RWPE2 (cell line): Measurements from ENCODE around the gene LRP1B.
"Not testable (repeated sequence)": the region's sequence is repeated elsewhere in the genome, so short reads cannot be mapped to it uniquely, and the experiment has no call there.

Source experiments
- ATAC-seq: fragments of 200-7000 bp; cut with Tn5 transposase; 3 replicates; pipeline ENCODE4 v1.9.1; 2021; ENCODE audit warnings: low read depth
- DNase-seq: peaks from one replicate; pipeline ENCODE4 v3.0.0-alpha.2; 2020; ENCODE audit warnings: low spot score
- H3K27ac ChIP-seq: fragments of 450-650 bp; 2 replicates; pipeline ENCODE4 v1.5.1; 2017; ENCODE audit warnings: mild to moderate bottlenecking; ENCODE audit not compliant: poor library complexity, severe bottlenecking
- H3K27me3 ChIP-seq: fragments of 250-450 bp; sonication (Bioruptor Pico); 2 replicates; pipeline ENCODE4 v1.5.1; 2021; ENCODE audit warnings: mild to moderate bottlenecking, moderate library complexity; ENCODE audit not compliant: insufficient read depth, poor library complexity, severe bottlenecking
- H3K36me3 ChIP-seq: fragments of 250-450 bp; sonication (Bioruptor Pico); 2 replicates; pipeline ENCODE4 v1.5.1; 2020; ENCODE audit warnings: low read depth, mild to moderate bottlenecking, moderate library complexity
- H3K4me1 ChIP-seq: fragments of 250-450 bp; sonication (Bioruptor Pico); 2 replicates; pipeline ENCODE4 v1.5.1; 2021; ENCODE audit warnings: mild to moderate bottlenecking, moderate library complexity; ENCODE audit not compliant: insufficient read depth, poor library complexity, severe bottlenecking
- H3K4me3 ChIP-seq: fragments of 250-450 bp; sonication (Bioruptor Pico); 2 replicates; pipeline ENCODE4 v1.5.1; 2021; ENCODE audit warnings: mild to moderate bottlenecking, moderate library complexity; ENCODE audit not compliant: severe bottlenecking
- H3K9me3 ChIP-seq: fragments of 250-450 bp; sonication (Bioruptor Pico); 2 replicates; pipeline ENCODE4 v1.5.1; 2021; ENCODE audit warnings: mild to moderate bottlenecking, moderate library complexity; ENCODE audit not compliant: severe bottlenecking
- CTCF ChIP-seq: fragments of 450-650 bp; IDR thresholded peaks from one replicate; pipeline ENCODE4 v1.5.1; 2017; ENCODE audit warnings: mild to moderate bottlenecking, moderate library complexity; ENCODE audit not compliant: poor library complexity, severe bottlenecking

Gene LRP1B

GRCh38 chr2:140351692-140352091 lies 1779.1 kb downstream of the LRP1B start:
- no peak overlapping the region for H3K27ac ChIP-seq
- ATAC-seq (no peak), DNase-seq (no peak)
- H3K9me3 ChIP-seq: no peaks in the 10 kb centered on the region
- H3K36me3 ChIP-seq: no peaks in the 10 kb centered on the region
- no peak overlapping the region for H3K4me3 ChIP-seq
- peaks cover 11% of the 10 kb centered on the region for H3K4me1 ChIP-seq
- no peak for TF ChIP-seq CTCF
- H3K27me3 ChIP-seq: no peaks in the 10 kb centered on the region

GRCh38 chr2:140349695-140350094 lies 1781.1 kb downstream of the LRP1B start:
- no peak overlapping the region for H3K4me3 ChIP-seq
- peak; percentile 31 for TF ChIP-seq CTCF
- no peak for ATAC-seq

GRCh38 chr2:140348826-140349225 lies 1782.0 kb downstream of the LRP1B start:
- H3K27ac ChIP-seq: no peak overlapping the region
- no peak for ATAC-seq
- no peak overlapping the region for H3K4me3 ChIP-seq

More at GRCh38 chr2:140349695-140350094, 1781.1 kb downstream of the LRP1B start:
- H3K9me3 ChIP-seq: no peaks in the 10 kb centered on the region
- no peaks in the 10 kb centered on the region for H3K27me3 ChIP-seq
- DNase-seq: no peak
- H3K27ac ChIP-seq: no peak overlapping the region
- no peaks in the 10 kb centered on the region for H3K36me3 ChIP-seq
- peaks cover 17% of the 10 kb centered on the region for H3K4me1 ChIP-seq

DNA sequence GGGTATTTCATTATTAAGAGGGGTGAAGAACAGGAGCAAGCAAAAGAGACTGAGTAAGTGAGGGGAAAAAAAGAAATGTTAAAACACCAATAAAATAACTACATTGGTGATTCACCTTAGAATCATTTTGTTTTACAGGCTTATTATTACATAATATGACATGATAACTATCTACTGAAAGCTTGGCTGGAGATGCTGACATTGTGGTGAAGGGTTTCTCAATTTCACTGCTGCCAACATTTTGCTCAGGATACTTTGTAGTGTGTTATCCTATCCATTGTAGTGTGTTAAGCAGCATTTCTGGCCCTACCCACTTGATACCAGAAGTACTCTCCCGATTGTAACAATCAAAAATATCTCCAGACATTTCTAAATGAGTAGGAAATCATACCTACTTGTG lies 1786.0 kb downstream of the LRP1B start:
- Histone ChIP-seq H3K27ac (peak overlapping the region; percentile 81), H3K4me1 (peaks cover 21% of the 10 kb centered on the region), H3K4me3 (no peak overlapping the region), H3K36me3 (no peaks in the 10 kb centered on the region), H3K27me3 (no peaks in the 10 kb centered on the region), H3K9me3 (no peaks in the 10 kb centered on the region)
- TF ChIP-seq CTCF: no peak
- DNase-seq (no peak), ATAC-seq (peak; percentile 82)

More at GRCh38 chr2:140348826-140349225, 1782.0 kb downstream of the LRP1B start:
- no peak for DNase-seq
- no peaks in the 10 kb centered on the region for H3K36me3 ChIP-seq
- H3K27me3 ChIP-seq: no peaks in the 10 kb centered on the region
- peaks cover 19% of the 10 kb centered on the region for H3K4me1 ChIP-seq
- TF ChIP-seq CTCF: no peak
- no peaks in the 10 kb centered on the region for H3K9me3 ChIP-seq

DNA sequence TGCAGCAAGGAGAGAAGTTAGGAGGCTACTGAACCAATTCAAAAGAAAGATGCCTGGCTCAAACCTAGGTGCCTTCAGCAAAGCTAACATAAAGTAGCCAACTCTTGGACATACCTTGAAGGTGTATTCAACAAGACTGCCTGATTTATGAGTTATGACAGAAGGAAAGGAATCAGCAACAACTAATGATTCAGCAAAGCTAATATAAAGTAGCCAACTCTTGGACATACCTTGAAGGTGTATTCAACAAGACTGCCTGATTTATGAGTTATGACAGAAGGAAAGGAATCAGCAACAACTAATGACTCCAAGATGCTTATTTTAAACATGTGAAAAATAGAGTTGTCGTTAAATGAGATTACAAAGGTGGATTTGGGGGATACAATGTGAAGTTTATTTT lies 1786.5 kb downstream of the LRP1B start:
- peak overlapping the region; percentile 81 for H3K27ac ChIP-seq
- H3K36me3 ChIP-seq, DNase-seq, H3K27me3 ChIP-seq, H3K4me3 ChIP-seq, H3K9me3 ChIP-seq: not testable (repeated sequence)
- H3K4me1 ChIP-seq: peaks cover 21% of the 10 kb centered on the region
- ATAC-seq: peak; percentile 90
